OCI-LY3 (cell line): Measurements from ENCODE around the gene CTAG1A.
"Not testable (repeated sequence)": the region's sequence is repeated elsewhere in the genome, so short reads cannot be mapped to it uniquely, and the experiment has no call there.

Experiments
- EZH2phosphoT487 ChIP-seq: fragments of 200-600 bp; shearing (Covaris generic); IDR thresholded peaks from 2 replicates; pipeline ENCODE4 v1.6.1; 2018; ENCODE audit warnings: antibody characterized with exemption, mixed run types, low read depth
- TF ChIP-seq, protein P1 (sequence below): fragments of 200-600, 300-600 bp; sonication (generic); IDR thresholded peaks from 2 replicates; pipeline ENCODE4 v1.5.1; 2014; ENCODE audit warnings: antibody characterized with exemption, low read length, low read depth

DNA sequence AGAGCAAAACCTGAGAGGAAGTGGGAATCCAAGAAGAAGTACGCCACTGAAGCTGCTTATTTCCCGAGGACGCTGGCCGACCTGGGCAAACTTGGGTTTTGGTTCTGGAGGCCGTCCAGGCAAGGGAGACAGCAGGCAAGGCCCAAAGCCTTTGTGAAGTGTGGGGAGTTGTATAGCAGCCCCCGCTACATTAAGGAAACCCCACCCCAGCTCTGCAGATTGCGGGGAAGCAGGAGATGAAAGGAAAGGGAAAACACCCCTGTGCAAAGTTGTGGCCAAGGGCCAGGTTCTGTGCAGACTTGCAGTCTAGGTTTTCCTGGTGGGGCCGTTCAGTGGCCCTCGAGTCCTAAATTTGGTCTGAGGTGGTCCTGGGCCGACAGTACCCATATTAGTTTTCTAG, 11.9 kb upstream of the CTAG1A start:
- TF ChIP-seq, protein P1, sequence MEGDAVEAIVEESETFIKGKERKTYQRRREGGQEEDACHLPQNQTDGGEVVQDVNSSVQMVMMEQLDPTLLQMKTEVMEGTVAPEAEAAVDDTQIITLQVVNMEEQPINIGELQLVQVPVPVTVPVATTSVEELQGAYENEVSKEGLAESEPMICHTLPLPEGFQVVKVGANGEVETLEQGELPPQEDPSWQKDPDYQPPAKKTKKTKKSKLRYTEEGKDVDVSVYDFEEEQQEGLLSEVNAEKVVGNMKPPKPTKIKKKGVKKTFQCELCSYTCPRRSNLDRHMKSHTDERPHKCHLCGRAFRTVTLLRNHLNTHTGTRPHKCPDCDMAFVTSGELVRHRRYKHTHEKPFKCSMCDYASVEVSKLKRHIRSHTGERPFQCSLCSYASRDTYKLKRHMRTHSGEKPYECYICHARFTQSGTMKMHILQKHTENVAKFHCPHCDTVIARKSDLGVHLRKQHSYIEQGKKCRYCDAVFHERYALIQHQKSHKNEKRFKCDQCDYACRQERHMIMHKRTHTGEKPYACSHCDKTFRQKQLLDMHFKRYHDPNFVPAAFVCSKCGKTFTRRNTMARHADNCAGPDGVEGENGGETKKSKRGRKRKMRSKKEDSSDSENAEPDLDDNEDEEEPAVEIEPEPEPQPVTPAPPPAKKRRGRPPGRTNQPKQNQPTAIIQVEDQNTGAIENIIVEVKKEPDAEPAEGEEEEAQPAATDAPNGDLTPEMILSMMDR, result not testable (repeated sequence)
- TF ChIP-seq EZH2phosphoT487, result not testable (repeated sequence)
